ENCODE measurements around the gene MYOZ2.

- TF ChIP-seq PPARA (CRISPR knock-in tag; IDR thresholded peaks at IDR 0.05; ENCODE audit: borderline replicate concordance) (no peak), PATZ1 (CRISPR knock-in tag; IDR thresholded peaks at IDR 0.05; ENCODE audit: borderline replicate concordance) (no peak), TSHZ2 (CRISPR knock-in tag; IDR thresholded peaks at IDR 0.05) (no peak), CSDC2 (CRISPR knock-in tag; IDR thresholded peaks at IDR 0.05) (no peak), RARB (CRISPR knock-in tag; IDR thresholded peaks at IDR 0.05) (no peak), ZFP30 (CRISPR knock-in tag; IDR thresholded peaks at IDR 0.05) (no peak), OSR1 (CRISPR knock-in tag; IDR thresholded peaks at IDR 0.05) (no peak), ESRRG (CRISPR knock-in tag; IDR thresholded peaks at IDR 0.05) (no peak), CSRNP3 (CRISPR knock-in tag; IDR thresholded peaks at IDR 0.05) (no peak), CREB5 (CRISPR knock-in tag; IDR thresholded peaks at IDR 0.05; ENCODE audit: low read depth) (no peak)
Measured at GRCh38 chr4:119098306-119098705, 37.3 kb upstream of the MYOZ2 start.

All from SK-N-SH treated with all-trans-retinoic acid at 6 μM for 48 hours (cell line).